Stimulated activated naive CD8-positive, alpha-beta T cell treated with anti-CD3 and anti-CD28 coated beads, Interleukin-15, amount 100 ng/mL, for 72 hours (primary cell): Measurements from ENCODE around the gene MYCT1.

Experiments used
- ATAC-seq: fragments of 150-1000 bp; cut with Tn5 transposase; 2 replicates; pipeline ENCODE4 v1.10.0; 2021; ENCODE audit warnings: mild to moderate bottlenecking, moderate library complexity
- DNase-seq, 2 donors: peaks; one replicate each; pipeline ENCODE4 v3.0.0; 2021 to 2022
- H3K27ac Mint-ChIP-seq, 2 donors: one replicate each; pipeline ENCODE4 v1.8.0; 2022; ENCODE audit warnings: mild to moderate bottlenecking in 2 of 2, mixed read lengths in 2 of 2, moderate library complexity in 2 of 2
- H3K27me3 Mint-ChIP-seq: one replicate; pipeline ENCODE4 v1.8.0; 2022; ENCODE audit warnings: mixed read lengths
- H3K4me1 Mint-ChIP-seq: one replicate; pipeline ENCODE4 v1.8.0; 2022; ENCODE audit warnings: mild to moderate bottlenecking, mixed read lengths
- H3K4me3 Mint-ChIP-seq, 2 donors: one replicate each; pipeline ENCODE4 v1.8.0; 2022; ENCODE audit warnings: mild to moderate bottlenecking in 2 of 2, mixed read lengths in 2 of 2, moderate library complexity in 1 of 2
- H3K9me3 Mint-ChIP-seq, 2 donors: one replicate each; pipeline ENCODE4 v1.8.0; 2022; ENCODE audit warnings: mixed read lengths in 2 of 2

Gene MYCT1

DNA sequence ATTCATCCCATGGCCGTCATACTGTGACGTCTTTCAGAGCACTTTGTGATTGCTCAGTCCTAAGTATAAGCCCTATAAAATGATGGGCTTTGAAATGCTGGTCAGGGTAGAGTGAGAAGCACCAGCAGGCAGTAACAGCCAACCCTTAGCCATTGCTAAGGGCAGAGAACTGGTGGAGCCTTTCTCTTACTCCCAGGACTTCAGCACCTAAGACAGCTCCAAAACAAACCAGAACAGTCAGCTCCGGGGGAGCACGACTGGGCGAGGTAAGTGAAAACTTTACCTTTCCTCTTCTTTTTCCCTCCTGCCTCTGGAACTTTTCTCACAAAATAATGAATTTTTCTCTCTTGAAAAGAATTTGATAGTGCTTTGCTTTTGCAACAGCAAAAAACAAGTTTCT lies 53.0 kb downstream of the MYCT1 start, which contains the start of gene VIP:
TSS of gene VIP (plus strand) at position 104 of the 400 bp plus-strand sequence. CDS start 1,381 bp downstream, outside the sequence.
- H3K9me3 Mint-ChIP-seq: no peaks in the 10 kb centered on the region
- no peak within 1 kb of the TSS for H3K27ac Mint-ChIP-seq
- no peak for ATAC-seq
- no peak within 1 kb of the TSS for H3K4me3 Mint-ChIP-seq
- no peaks in the 10 kb centered on the region for H3K27me3 Mint-ChIP-seq
- no peak for DNase-seq
- H3K4me1 Mint-ChIP-seq: no peaks in the 10 kb centered on the region

DNA sequence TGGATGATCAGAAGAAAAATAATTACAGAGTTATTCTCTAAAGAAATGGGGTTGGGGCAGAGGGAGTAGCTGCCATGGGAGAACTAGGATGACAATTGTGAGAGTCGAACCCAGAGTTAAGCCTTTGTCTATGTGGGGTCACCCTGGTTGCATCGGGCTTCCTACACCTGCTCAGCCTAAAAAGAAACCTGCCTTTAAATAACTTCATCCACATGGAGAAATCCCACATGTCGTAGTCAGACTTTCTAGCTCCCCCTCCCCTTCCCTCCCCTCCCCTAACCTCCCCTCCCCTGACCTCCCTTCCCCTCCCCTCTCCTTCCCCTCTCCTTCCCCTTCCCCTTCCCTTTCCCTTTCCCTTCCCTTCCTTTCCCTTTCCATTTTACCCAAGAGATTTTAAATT lies 67.6 kb downstream of the MYCT1 start:
- DNase-seq: no peak
- Mint-ChIP-seq H3K4me1 (no peaks in the 10 kb centered on the region), H3K27me3 (no peaks in the 10 kb centered on the region), H3K27ac (no peak overlapping the region), H3K9me3 (no peaks in the 10 kb centered on the region), H3K4me3 (no peak overlapping the region)
- no peak for ATAC-seq

DNA sequence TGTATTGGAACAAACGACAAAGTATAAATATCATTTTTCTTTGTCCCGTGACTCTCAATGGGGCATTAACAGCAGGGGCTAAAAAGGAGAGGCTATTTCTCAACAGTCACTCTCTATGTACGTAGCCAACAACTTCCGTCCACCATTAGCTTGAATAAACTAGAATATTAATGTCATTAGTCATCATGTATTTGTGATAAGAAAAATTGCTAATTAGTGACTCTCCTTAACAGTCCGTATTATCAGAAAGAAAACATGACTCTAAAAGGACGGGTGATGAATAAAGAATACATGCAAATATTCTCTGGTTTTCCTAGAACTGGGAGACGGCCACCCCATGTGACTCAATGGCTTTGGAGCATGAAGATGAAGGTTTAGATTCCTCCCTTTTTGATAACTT lies 71.5 kb downstream of the MYCT1 start:
- ATAC-seq: no peak
- H3K4me1 Mint-ChIP-seq: no peaks in the 10 kb centered on the region
- H3K9me3 Mint-ChIP-seq: no peaks in the 10 kb centered on the region
- no peak overlapping the region for H3K27ac Mint-ChIP-seq
- H3K4me3 Mint-ChIP-seq: no peak overlapping the region
- H3K27me3 Mint-ChIP-seq: no peaks in the 10 kb centered on the region
- no peak for DNase-seq

DNA sequence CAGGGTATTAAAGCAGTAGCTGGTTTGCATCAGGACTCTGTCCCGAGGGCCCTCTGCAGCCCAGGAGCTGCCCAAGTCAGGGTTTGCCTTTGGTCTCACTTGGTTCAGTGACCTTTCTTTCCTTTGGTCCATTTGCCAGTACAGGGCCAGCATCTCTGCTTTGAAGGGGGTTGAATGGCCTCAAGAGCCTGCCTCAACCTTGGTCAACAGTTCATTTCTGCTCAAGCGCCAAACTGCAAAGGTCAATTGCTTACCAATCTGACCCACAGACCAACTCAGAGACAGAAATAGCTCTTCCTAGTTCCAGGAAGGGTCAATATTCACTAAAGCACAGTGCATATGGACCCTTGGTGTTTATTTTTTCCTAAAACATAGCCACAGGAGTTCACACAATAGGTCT lies 72.3 kb downstream of the MYCT1 start:
- DNase-seq (no peak), ATAC-seq (no peak)
- no peaks in the 10 kb centered on the region for H3K9me3 Mint-ChIP-seq
- H3K4me3 Mint-ChIP-seq: no peak overlapping the region
- H3K27me3 Mint-ChIP-seq: no peaks in the 10 kb centered on the region
- H3K4me1 Mint-ChIP-seq: no peaks in the 10 kb centered on the region
- no peak overlapping the region for H3K27ac Mint-ChIP-seq

DNA sequence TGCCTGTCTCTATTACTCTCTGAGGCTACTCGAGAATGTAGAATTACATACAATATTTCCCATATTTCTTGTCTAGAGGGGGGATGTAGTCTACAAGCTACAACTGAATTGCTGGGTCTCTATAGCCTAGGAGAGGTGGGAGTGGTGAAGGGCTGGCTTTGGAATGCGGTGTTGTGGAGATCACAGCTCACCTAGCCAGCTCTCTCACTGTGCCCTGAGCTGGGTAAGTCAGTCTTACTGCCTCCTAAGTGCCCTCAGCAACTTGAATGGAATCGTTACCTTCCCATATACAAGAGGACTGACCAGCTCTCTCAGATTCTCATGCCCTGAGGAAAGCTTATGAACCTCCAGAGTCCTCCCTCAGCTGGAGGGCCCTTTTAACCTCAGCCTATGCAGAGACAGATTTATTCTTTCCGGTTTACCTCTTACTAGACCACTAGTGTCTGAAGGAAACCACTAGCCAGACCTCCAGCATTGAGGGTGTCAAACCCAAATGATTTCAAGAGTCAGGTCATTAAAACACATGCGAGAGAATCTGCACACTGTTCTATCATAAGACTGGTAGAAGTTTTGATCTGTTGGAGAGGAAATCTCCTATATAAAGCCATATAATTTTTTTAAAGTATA lies 73.5 kb downstream of the MYCT1 start:
- H3K4me1 Mint-ChIP-seq: no peaks in the 10 kb centered on the region

More for the DNA sequence above, 73.5 kb downstream of the MYCT1 start:
- DNase-seq: no peak
- no peaks in the 10 kb centered on the region for H3K27me3 Mint-ChIP-seq
- no peak overlapping the region for H3K4me3 Mint-ChIP-seq
- ATAC-seq: no peak
- H3K9me3 Mint-ChIP-seq: no peaks in the 10 kb centered on the region
- no peak overlapping the region for H3K27ac Mint-ChIP-seq
